ENCODE measurements around the gene CRPPA. TPM values are rescaled to one million over a fixed set of nuclear protein-coding genes. Genes with fewer than 3 reads are reported as not detected.
A peak's percentile ranks its signal among the peaks of the same experiment; 100 is the strongest.

The CRPPA gene
- total RNA-seq, 1 experiment from 2014 or later, result 4.4 TPM

DNA sequence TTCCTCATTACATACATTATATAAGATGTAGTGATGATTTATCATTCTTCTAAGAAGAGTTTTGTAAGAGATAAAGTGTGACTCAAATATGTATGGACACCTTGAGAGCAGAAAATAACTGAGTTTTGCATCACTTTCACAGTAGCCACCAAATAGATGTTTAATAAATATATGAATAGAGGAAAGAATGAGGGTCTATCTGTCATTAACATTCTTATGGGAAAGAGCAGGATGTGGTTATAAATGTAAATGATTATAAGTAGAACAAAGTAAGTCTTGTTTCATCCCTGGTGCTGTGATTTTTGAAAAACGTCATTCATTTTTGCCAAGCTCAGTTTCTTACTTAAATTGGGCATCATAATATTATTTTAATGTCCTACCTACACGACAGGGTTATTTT, 15.0 kb upstream of the CRPPA start:
- no peaks in the 10 kb centered on the region for H3K9me3 ChIP-seq (replicated peaks)
- no peaks in the 10 kb centered on the region for H3K4me1 ChIP-seq (replicated peaks)
- DNase-seq (ENCODE audit: low read depth in 1 of 2, low spot score in 2 of 2), result no peak
- no peak overlapping the region for H3K4me3 ChIP-seq
- H3K27ac ChIP-seq, result no peak overlapping the region
- H3K27me3 ChIP-seq (replicated peaks), result no peaks in the 10 kb centered on the region
- H3K36me3 ChIP-seq, result no peaks in the 10 kb centered on the region

DNA sequence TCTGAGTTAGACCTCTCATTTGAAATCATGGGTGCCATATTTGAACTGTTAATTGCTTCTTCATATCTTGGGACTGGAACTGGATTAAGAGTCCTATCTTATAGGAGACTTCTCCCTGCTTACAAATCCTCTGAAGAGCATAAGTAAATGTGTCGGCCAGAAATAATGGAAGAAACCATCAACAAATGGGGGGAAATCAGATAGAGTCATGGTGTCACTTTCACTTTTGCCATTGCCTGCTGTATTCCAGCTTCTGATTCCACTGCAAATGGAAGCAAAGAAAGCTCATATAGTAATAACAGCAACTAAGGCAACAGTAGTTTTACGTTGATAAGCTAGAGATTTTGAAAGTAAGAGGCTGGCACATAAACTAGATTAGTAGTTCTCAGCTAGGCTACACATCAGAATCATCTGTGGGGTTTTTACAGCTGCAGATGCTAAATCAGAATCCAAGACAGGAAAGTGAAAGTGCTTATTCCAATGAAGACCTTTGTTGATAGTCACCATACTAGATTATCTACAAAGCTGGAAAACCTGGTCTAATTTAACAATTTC, 12.3 kb upstream of the CRPPA start:
- Histone ChIP-seq H3K4me1 (replicated peaks) (peaks cover 11% of the 10 kb centered on the region), H3K27ac (no peak overlapping the region), H3K4me3 (no peak overlapping the region), H3K27me3 (replicated peaks) (no peaks in the 10 kb centered on the region), H3K36me3 (no peaks in the 10 kb centered on the region), H3K9me3 (replicated peaks) (no peaks in the 10 kb centered on the region)
- DNase-seq (ENCODE audit: low read depth in 1 of 2, low spot score in 2 of 2), result no peak

- no peak overlapping the region for H3K27ac ChIP-seq
- no peaks in the 10 kb centered on the region for H3K27me3 ChIP-seq (replicated peaks)
- H3K4me3 ChIP-seq, result no peak overlapping the region
- no peak for DNase-seq (ENCODE audit: low read depth in 1 of 2, low spot score in 2 of 2)
- H3K36me3 ChIP-seq, result no peaks in the 10 kb centered on the region
- H3K4me1 ChIP-seq (replicated peaks), result peaks cover 18% of the 10 kb centered on the region
- no peaks in the 10 kb centered on the region for H3K9me3 ChIP-seq (replicated peaks)
Observed at GRCh38 chr7:16432425-16432731, 11.0 kb upstream of the CRPPA start.

GRCh38 chr7:16431646-16432424, 10.5 kb upstream of the CRPPA start:
- Histone ChIP-seq H3K4me3 (no peak overlapping the region), H3K4me1 (replicated peaks) (peaks cover 18% of the 10 kb centered on the region), H3K27ac (no peak overlapping the region), H3K27me3 (replicated peaks) (no peaks in the 10 kb centered on the region), H3K9me3 (replicated peaks) (no peaks in the 10 kb centered on the region), H3K36me3 (no peaks in the 10 kb centered on the region)
- DNase-seq (ENCODE audit: low read depth in 1 of 2, low spot score in 2 of 2), result peak in 1 of 2 experiments; percentile 56

DNA sequence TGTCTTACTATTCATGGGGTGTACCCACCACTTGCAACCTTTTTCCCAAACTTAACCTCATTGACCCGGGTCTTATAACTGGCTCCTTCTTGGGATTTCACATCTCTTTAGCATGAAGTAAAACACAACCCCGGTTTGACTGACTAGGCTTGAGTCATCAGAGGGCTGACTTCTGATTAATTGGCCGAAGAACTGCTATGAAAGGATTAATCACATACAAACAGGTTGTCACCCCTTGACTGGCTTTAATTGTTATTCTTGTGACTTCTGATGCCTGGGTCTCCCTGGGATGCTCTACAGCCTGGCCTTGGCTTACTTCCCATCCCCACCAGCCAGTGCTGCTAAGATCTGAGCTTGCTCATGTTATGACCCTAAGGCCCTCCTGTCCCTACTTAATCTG, 8.8 kb upstream of the CRPPA start:
- H3K36me3 ChIP-seq, result no peaks in the 10 kb centered on the region
- no peak overlapping the region for H3K27ac ChIP-seq
- no peaks in the 10 kb centered on the region for H3K9me3 ChIP-seq (replicated peaks)
- no peaks in the 10 kb centered on the region for H3K27me3 ChIP-seq (replicated peaks)
- H3K4me3 ChIP-seq, result no peak overlapping the region
- no peak for DNase-seq (ENCODE audit: low read depth in 1 of 2, low spot score in 2 of 2)
- peaks cover 18% of the 10 kb centered on the region for H3K4me1 ChIP-seq (replicated peaks)

- Histone ChIP-seq H3K27ac (peak overlapping the region; percentile 38), H3K27me3 (replicated peaks) (no peaks in the 10 kb centered on the region), H3K9me3 (replicated peaks) (no peaks in the 10 kb centered on the region), H3K4me1 (replicated peaks) (peaks cover 18% of the 10 kb centered on the region), H3K4me3 (no peak overlapping the region), H3K36me3 (no peaks in the 10 kb centered on the region)
- peak; percentile 67 to 71 for DNase-seq (ENCODE audit: low read depth in 1 of 2, low spot score in 2 of 2)
Observed at GRCh38 chr7:16428672-16429071, 7.3 kb upstream of the CRPPA start.

- Histone ChIP-seq H3K27ac (peak overlapping the region; percentile 38), H3K27me3 (replicated peaks) (no peaks in the 10 kb centered on the region), H3K4me3 (no peak overlapping the region), H3K36me3 (no peaks in the 10 kb centered on the region), H3K4me1 (replicated peaks) (peaks cover 18% of the 10 kb centered on the region), H3K9me3 (replicated peaks) (no peaks in the 10 kb centered on the region)
- no peak for DNase-seq (ENCODE audit: low read depth in 1 of 2, low spot score in 2 of 2)
Observed at GRCh38 chr7:16428182-16428581, 6.8 kb upstream of the CRPPA start.

- H3K9me3 ChIP-seq (replicated peaks), result no peaks in the 10 kb centered on the region
- no peaks in the 10 kb centered on the region for H3K36me3 ChIP-seq
- no peak overlapping the region for H3K27ac ChIP-seq
- no peak for DNase-seq (ENCODE audit: low read depth in 1 of 2, low spot score in 2 of 2)
- no peak overlapping the region for H3K4me3 ChIP-seq
- no peaks in the 10 kb centered on the region for H3K27me3 ChIP-seq (replicated peaks)
- H3K4me1 ChIP-seq (replicated peaks), result peaks cover 35% of the 10 kb centered on the region
Observed at GRCh38 chr7:16423761-16424160, 2.4 kb upstream of the CRPPA start.

DNA sequence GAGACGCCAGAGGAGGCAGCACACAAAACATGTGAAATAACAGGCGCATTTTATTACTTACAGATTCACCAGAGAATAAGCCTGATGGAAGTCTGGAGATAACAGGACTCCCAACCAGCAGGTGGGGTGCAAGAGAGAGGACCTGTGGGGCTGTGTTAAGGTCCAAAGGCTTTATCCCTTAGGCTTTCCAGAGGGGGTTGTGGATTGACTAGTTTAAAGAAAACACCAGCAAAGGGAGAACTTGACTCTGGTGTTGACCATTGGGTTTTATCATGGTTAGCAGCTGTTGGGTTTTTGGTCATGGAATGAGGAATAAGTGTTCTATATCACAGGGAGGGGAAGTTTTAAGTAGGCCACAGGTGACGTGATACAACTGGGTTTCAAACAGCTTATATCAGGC, 1.6 kb upstream of the CRPPA start:
- Histone ChIP-seq H3K4me3 (no peak overlapping the region), H3K27me3 (replicated peaks) (no peaks in the 10 kb centered on the region), H3K4me1 (replicated peaks) (peaks cover 30% of the 10 kb centered on the region), H3K9me3 (replicated peaks) (no peaks in the 10 kb centered on the region), H3K36me3 (no peaks in the 10 kb centered on the region), H3K27ac (no peak overlapping the region)
- no peak for DNase-seq (ENCODE audit: low read depth in 1 of 2, low spot score in 2 of 2)

DNA sequence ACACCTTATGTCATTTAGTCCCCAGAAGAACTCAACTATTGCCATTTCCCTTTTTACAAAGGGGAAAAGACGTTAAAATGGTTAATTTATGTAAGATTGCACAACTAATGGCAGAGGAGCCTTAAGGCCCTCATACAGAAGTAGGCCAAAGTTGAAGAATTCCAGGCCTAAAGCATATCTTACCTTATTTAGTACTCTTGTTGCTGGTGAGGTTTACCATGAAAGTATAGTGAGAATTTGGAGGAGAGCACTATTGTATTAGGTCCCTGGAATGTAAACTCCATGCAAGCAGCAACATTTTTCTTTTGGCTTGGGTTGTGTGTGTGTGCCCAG, 731 bp upstream of the CRPPA start:
- peak overlapping the region; percentile 89 for H3K27ac ChIP-seq
- H3K4me1 ChIP-seq (replicated peaks), result peaks cover 38% of the 10 kb centered on the region
- H3K27me3 ChIP-seq (replicated peaks), result no peaks in the 10 kb centered on the region
- H3K36me3 ChIP-seq, result no peaks in the 10 kb centered on the region
- H3K9me3 ChIP-seq (replicated peaks), result no peaks in the 10 kb centered on the region
- peak in 1 of 2 experiments; percentile 50 for DNase-seq (ENCODE audit: low read depth in 1 of 2, low spot score in 2 of 2)
- no peak overlapping the region for H3K4me3 ChIP-seq

DNA sequence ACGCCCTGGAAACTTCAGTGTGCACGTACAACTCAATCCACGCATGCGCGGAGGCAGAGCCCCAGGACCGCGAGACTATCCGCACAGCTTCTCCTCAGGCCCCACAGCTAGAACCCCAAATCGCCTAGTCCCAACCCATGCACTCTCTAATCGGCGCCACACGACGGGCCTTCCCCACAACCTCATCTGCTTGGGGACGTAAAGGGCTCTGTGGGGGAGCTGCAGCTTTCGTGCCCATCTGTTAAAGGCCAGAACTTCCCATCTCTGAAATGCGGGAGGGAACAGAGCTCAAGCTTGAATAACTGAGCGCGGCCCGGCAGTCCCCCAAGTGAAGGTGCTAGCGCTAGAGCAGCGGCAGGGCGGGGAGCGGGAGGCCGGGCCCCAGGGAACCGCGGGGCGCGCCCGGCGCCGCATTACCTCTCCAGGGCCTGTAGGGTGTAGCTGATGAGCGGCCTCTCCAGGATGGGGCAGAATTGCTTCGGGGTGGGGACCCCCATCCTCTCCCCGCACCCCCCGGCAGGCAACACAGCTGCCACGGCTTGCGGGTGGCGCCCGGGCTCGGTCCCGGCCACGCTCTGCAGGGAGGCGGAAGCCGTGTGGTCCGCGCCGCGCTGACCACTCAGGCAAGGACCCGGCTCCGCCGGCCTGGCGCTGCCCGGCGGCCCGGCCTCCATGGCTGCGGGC, 547 bp downstream of the CRPPA start:
- DNase-seq (ENCODE audit: low read depth in 1 of 2, low spot score in 2 of 2), result peak; percentile 88 to 90
- Histone ChIP-seq H3K9me3 (replicated peaks) (no peaks in the 10 kb centered on the region), H3K36me3 (no peaks in the 10 kb centered on the region), H3K4me1 (replicated peaks) (peaks cover 51% of the 10 kb centered on the region), H3K27me3 (replicated peaks) (no peaks in the 10 kb centered on the region), H3K4me3 (peak overlapping the region; percentile 47), H3K27ac (peak overlapping the region; percentile 89)

DNA sequence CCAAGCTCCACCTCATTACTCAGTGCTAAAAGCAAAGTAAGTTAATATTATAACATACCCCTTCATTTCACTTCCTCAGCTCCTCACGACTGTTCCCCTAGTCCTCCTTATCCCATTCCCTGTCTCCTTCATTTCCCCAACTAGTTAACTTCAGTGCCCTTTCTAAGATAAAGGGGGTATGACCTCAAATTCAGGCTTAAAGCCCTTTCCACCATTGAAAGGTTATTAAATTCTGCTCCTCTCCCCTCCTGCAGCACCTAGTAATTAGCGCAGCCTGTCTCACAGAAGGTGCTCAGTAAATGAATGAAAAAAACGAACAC, 1.0 kb downstream of the CRPPA start:
- Histone ChIP-seq H3K9me3 (replicated peaks) (no peaks in the 10 kb centered on the region), H3K27me3 (replicated peaks) (no peaks in the 10 kb centered on the region), H3K27ac (peak overlapping the region; percentile 89), H3K36me3 (no peaks in the 10 kb centered on the region), H3K4me1 (replicated peaks) (peaks cover 54% of the 10 kb centered on the region), H3K4me3 (peak overlapping the region; percentile 47)
- no peak for DNase-seq (ENCODE audit: low read depth in 1 of 2, low spot score in 2 of 2)

DNA sequence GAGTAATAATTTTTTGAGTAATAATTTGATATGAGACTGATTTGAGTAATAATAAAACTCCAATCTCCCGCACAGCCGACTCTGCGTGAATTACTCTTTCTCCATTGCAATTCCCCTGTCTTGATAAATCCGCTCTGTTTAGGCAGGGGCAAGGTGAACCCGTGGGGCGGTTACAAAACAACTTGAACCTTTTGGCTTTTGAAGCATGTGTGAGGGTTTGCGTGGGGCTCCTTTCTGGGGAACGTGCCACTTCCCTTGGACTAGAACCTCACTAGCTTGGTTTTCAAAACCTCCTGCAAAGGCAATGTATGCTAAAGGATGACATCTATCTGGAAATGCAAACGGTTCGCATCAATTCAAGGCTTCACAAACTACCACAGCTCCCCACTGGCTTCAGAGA, 1.5 kb downstream of the CRPPA start:
- H3K4me1 ChIP-seq (replicated peaks), result peaks cover 54% of the 10 kb centered on the region
- peak overlapping the region; percentile 89 for H3K27ac ChIP-seq
- no peaks in the 10 kb centered on the region for H3K9me3 ChIP-seq (replicated peaks)
- no peak for DNase-seq (ENCODE audit: low read depth in 1 of 2, low spot score in 2 of 2)
- no peaks in the 10 kb centered on the region for H3K36me3 ChIP-seq
- H3K27me3 ChIP-seq (replicated peaks), result no peaks in the 10 kb centered on the region
- H3K4me3 ChIP-seq, result peak overlapping the region; percentile 47; the same call in 1 of the 2 replicates

DNA sequence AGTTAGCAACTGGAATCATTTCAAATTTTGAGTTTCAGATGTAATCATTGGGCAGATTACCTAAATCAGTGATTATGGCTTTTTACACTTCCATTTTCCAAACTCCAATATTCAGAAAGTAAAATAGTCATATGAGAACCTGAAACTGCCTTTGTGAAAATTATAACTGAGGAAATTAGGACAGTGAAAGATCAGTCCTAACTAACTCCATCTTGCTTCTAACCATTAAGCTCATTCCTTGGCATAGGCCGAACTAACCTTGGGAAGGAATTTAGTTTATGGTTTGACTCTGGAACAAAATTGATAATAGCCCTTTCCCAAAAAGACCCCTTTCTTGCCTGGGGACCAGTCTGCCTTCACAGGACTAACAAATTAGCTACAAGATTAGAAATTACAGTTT, 2.2 kb downstream of the CRPPA start:
- Histone ChIP-seq H3K4me1 (replicated peaks) (peaks cover 54% of the 10 kb centered on the region), H3K27ac (no peak overlapping the region), H3K4me3 (no peak overlapping the region), H3K27me3 (replicated peaks) (no peaks in the 10 kb centered on the region), H3K36me3 (no peaks in the 10 kb centered on the region), H3K9me3 (replicated peaks) (no peaks in the 10 kb centered on the region)
- no peak for DNase-seq (ENCODE audit: low read depth in 1 of 2, low spot score in 2 of 2)
